Smooth muscle cell (in vitro differentiated cells): ENCODE results near the gene THBS3. TPM values are rescaled to one million over a fixed set of nuclear protein-coding genes. Genes with fewer than 3 reads are reported as not detected.

Experiments
- DNase-seq: peaks from one replicate; lab custom pipeline; 2025; ENCODE audit not compliant: unreplicated experiment; lab: John Stamatoyannopoulos, UW
- H2AFZ ChIP-seq: fragments of 200-600 bp; sonication (generic); 2 replicates; pipeline ENCODE4 v1.6.0; 2016; ENCODE audit warnings: antibody characterized with exemption, low read depth, mild to moderate bottlenecking
- H3F3A ChIP-seq: fragments of 200-600 bp; sonication (generic); 2 replicates; pipeline ENCODE4 v1.6.0; 2017; ENCODE audit warnings: antibody characterized with exemption, low read depth
- H3K27ac ChIP-seq: fragments of 200-600 bp; sonication (generic); 2 replicates; pipeline ENCODE4 v1.5.1; 2016; ENCODE audit warnings: low read depth, mild to moderate bottlenecking
- H3K27me3 ChIP-seq: fragments of 200-600 bp; sonication (generic); 2 replicates; pipeline ENCODE4 v1.6.1; 2016; ENCODE audit warnings: low read depth, mild to moderate bottlenecking
- H3K36me3 ChIP-seq: fragments of 200-600 bp; sonication (generic); 2 replicates; pipeline ENCODE4 v1.5.1; 2016; ENCODE audit warnings: low read depth
- H3K4me1 ChIP-seq: fragments of 200-600 bp; sonication (generic); 2 replicates; pipeline ENCODE4 v1.5.1; 2016; ENCODE audit warnings: low read depth
- H3K4me2 ChIP-seq: fragments of 200-600 bp; sonication (generic); 2 replicates; pipeline ENCODE4 v1.6.0; 2016; ENCODE audit warnings: mild to moderate bottlenecking
- H3K4me3 ChIP-seq: fragments of 200-600 bp; sonication (generic); 2 replicates; pipeline ENCODE4 v1.5.1; 2016; ENCODE audit warnings: mild to moderate bottlenecking
- H3K79me2 ChIP-seq: fragments of 200-600 bp; sonication (generic); 2 replicates; pipeline ENCODE4 v1.6.0; 2016; ENCODE audit warnings: low read depth, mild to moderate bottlenecking
- H3K9ac ChIP-seq: fragments of 200-600 bp; sonication (generic); 2 replicates; pipeline ENCODE4 v1.6.0; 2016; ENCODE audit warnings: low read depth
- H3K9me3 ChIP-seq: fragments of 200-600 bp; sonication (generic); replicated peaks from 2 replicates; pipeline ENCODE4 v1.5.1; 2016; ENCODE audit warnings: low read depth
- H4K20me1 ChIP-seq: fragments of 200-600 bp; sonication (generic); 2 replicates; pipeline ENCODE4 v1.6.0; 2016; ENCODE audit warnings: low read depth
- WGBS: methylation state at CpG from one replicate; pipeline ENCODE4 v1.1.7; 2016; ENCODE audit warnings: low lambda C conversion rate; 5-methylcytosine and 5-hydroxymethylcytosine counted together
- polyA plus RNA-seq: library from polyadenylated mRNA; unstranded; fragments of >200 nt; fragmentation: Nextera tagmentation; extraction: Ambion mirVana; gene quantifications from 2 replicates; pipeline ENCODE4 v1.2.1, GENCODE V29; 2016
- total RNA-seq: library from RNA; depleted of rRNA; stranded (reverse); fragments of >200 nt; gene quantifications from 2 replicates; pipeline ENCODE4 v1.2.3, GENCODE V29; 2014
- TF ChIP-seq, protein P1 (sequence below): fragments of 200-600 bp; sonication (generic); IDR thresholded peaks from 2 replicates; pipeline ENCODE4 v1.5.1; 2017; ENCODE audit warnings: borderline replicate concordance, mild to moderate bottlenecking, antibody characterized with exemption; ENCODE audit not compliant: insufficient read depth, poor library complexity, severe bottlenecking

THBS3 gene
- total and polyA plus RNA-seq, 2 experiments from 2014 or later = 20.1 to 28.5 TPM

DNA sequence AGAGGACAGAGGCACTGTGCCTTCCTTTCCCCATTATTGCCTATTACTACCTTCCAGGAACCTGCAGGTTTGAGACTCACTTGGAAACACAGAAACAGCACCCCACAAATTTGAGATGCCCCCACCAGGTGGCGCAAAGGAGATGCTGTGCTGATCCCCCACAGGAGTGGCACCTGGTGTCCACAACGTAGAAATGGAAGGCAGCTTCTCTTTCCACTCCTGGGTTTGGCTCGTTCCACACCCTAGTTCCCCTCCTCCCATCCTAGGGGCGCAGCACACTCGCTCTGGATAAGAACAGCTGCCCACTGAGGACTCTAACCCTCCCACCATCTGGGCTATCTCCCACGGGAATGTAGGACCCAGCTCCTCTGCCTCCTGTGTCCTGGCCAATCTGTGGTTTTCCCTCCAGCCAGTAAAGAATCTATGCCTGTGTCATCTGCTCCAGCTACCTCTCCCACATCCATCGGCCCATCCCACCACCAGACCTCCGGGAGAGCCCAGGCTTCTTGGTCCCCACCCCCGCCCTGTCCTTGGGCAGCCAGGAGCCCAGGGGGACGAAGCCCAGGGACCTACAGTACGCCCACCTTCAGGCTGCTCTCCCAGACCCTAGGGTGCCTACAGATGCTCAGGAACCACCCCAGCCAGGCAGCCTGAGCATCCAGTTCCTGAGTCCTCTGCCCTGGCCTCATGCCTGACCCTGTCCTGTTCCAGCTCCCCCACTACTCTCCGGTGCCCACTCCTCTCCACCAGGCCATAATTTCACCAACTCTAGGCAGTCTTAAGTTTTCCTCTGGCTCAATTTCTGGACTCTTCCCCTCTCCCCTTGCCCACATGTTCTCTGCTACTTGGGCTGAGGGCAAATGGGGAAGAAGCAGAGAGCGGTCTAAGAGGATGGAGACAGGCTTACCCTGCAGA is 549 bp downstream of the THBS3 start:
- peak overlapping the region; percentile 100 for H3K9ac ChIP-seq
- DNase-seq = peak; percentile 47
- peaks cover 4% of the 10 kb centered on the region for H3F3A ChIP-seq
- H3K27me3 ChIP-seq = no peaks in the 10 kb centered on the region
- no peaks in the 10 kb centered on the region for H4K20me1 ChIP-seq
- H3K27ac ChIP-seq = peak overlapping the region; percentile 100
- H3K36me3 ChIP-seq = no peaks in the 10 kb centered on the region
- peaks cover 10% of the 10 kb centered on the region for H3K4me1 ChIP-seq
- TF ChIP-seq, protein P1, sequence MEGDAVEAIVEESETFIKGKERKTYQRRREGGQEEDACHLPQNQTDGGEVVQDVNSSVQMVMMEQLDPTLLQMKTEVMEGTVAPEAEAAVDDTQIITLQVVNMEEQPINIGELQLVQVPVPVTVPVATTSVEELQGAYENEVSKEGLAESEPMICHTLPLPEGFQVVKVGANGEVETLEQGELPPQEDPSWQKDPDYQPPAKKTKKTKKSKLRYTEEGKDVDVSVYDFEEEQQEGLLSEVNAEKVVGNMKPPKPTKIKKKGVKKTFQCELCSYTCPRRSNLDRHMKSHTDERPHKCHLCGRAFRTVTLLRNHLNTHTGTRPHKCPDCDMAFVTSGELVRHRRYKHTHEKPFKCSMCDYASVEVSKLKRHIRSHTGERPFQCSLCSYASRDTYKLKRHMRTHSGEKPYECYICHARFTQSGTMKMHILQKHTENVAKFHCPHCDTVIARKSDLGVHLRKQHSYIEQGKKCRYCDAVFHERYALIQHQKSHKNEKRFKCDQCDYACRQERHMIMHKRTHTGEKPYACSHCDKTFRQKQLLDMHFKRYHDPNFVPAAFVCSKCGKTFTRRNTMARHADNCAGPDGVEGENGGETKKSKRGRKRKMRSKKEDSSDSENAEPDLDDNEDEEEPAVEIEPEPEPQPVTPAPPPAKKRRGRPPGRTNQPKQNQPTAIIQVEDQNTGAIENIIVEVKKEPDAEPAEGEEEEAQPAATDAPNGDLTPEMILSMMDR = peak; percentile 82
- H3K79me2 ChIP-seq = peaks cover 12% of the 10 kb centered on the region
- peak overlapping the region; percentile 81 for H3K4me3 ChIP-seq
- H2AFZ ChIP-seq = no peak overlapping the region
- 19% methylated on average over 13 of the region's 13 CpGs for WGBS
- H3K9me3 ChIP-seq = no peaks in the 10 kb centered on the region
- H3K4me2 ChIP-seq = peak overlapping the region; percentile 96

GRCh38 chr1:155205969-155206593 is 1.6 kb downstream of the THBS3 start:
- H3K27ac ChIP-seq = no peak overlapping the region
- H3K36me3 ChIP-seq = no peaks in the 10 kb centered on the region
- no peak overlapping the region for H3K9ac ChIP-seq
- 79% methylated on average over 9 of the region's 9 CpGs for WGBS
- TF ChIP-seq, protein P1 = no peak
- H3K4me3 ChIP-seq = no peak overlapping the region
- H3K4me1 ChIP-seq = peaks cover 10% of the 10 kb centered on the region
- H3K79me2 ChIP-seq = peaks cover 12% of the 10 kb centered on the region
- no peaks in the 10 kb centered on the region for H3K9me3 ChIP-seq
- no peaks in the 10 kb centered on the region for H4K20me1 ChIP-seq
- no peaks in the 10 kb centered on the region for H3K27me3 ChIP-seq
- H2AFZ ChIP-seq = no peak overlapping the region
- H3K4me2 ChIP-seq = no peak overlapping the region
- DNase-seq = no peak
- peaks cover 4% of the 10 kb centered on the region for H3F3A ChIP-seq

DNA sequence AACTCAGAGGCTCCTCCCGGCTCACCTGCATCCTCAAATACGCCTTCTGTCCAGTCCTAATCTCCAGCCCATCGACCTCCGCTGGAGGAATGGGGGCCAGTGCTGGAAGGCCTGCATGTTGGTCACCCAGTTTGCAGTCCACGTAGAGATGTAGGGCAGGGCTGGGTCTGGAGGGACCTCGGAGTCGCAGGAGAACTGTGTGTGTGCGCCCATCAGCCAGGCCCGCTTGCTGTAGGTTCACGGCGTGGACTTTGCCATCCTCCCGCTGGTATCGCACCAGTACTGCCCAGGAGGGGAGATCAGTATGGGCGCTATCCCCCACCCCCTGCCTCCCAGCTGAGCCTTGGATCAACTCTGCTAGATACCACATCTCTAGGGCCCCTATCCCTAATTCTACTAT is 2.7 kb downstream of the THBS3 start:
- Histone ChIP-seq H3K4me1 (peaks cover 9% of the 10 kb centered on the region), H3K4me3 (no peak overlapping the region), H3K9me3 (no peaks in the 10 kb centered on the region), H2AFZ (no peak overlapping the region), H3K79me2 (peaks cover 8% of the 10 kb centered on the region), H4K20me1 (no peaks in the 10 kb centered on the region), H3K27ac (no peak overlapping the region), H3F3A (peaks cover 4% of the 10 kb centered on the region), H3K27me3 (no peaks in the 10 kb centered on the region), H3K36me3 (no peaks in the 10 kb centered on the region), H3K4me2 (no peak overlapping the region), H3K9ac (no peak overlapping the region)
- DNase-seq = no peak
- 92% methylated on average over 14 of the region's 14 CpGs for WGBS
- TF ChIP-seq, protein P1 = no peak
